ENCODE data around the gene CALML6.

CALML6 gene

DNA sequence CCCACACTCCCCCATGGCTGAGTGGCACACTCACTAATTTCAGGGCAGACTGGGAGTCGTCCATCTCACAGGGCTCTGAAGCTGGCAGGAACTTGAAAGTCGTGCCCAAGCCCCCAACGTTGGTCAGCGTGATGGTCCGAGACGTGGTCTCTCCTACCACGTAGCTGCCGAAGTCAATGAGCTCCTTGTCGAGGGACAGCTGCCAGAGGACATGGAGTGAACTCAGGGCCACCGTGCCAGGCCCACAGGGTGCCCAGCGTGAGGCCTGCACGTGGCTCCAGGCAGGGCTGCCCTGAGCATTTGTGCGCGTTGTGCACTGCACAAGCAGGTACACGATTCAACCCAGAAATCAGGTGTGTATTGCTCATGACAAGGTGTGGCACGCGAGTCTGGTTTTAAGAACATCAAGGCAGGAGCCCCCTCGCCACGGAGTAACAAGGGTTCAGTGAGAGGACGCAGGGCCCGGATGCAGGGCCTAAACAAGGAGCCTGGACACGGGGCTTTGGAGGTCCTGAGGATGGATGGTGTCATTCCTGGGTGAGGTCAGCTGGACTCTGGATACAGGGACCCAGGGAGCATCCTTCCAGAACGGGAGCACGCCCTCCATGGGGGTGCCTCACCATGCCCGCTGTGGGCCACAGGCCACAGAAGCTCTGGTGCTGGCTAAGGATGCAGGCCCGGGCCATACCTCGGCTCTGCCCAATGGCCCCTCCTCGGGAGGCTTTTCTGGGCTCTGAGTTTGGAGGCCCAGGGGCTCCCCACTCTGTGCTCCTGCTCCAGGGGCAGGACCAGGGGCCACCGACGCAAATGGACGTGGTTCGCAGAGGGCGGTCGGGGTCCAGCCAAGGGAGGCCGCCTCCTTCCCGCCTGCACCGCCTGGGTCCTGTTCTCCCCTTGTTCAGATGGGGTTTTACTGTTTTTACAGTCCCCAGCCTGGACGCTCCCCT, 41.8 kb downstream of the CALML6 start:
- Histone ChIP-seq H3K79me2 (ENCODE audit: low read length) (no peaks in the 10 kb centered on the region), H3K27me3 (replicated peaks; ENCODE audit: insufficient read depth, low read length) (peaks cover 95% of the 10 kb centered on the region), H3K9me3 (replicated peaks; ENCODE audit: insufficient read depth, low read length) (no peaks in the 10 kb centered on the region), H3K9me2 (replicated peaks; ENCODE audit: insufficient read depth, low read length) (no peaks in the 10 kb centered on the region), H3K36me3 (replicated peaks; ENCODE audit: insufficient read depth, low read length) (no peaks in the 10 kb centered on the region), H2AFZ (ENCODE audit: low read length) (no peak overlapping the region), H3K9ac (ENCODE audit: low read length) (no peak overlapping the region), H3F3A (ENCODE audit: insufficient read depth, low read length) (no peaks in the 10 kb centered on the region), H4K20me1 (ENCODE audit: insufficient read depth, low read length) (no peaks in the 10 kb centered on the region), H3K4me1 (ENCODE audit: low read length) (no peaks in the 10 kb centered on the region), H3K4me3 (ENCODE audit: low read length) (no peak overlapping the region), H3K27ac (ENCODE audit: low read length) (no peak overlapping the region), H3K4me2 (ENCODE audit: low read depth, low read length) (no peak overlapping the region)
- DNase-seq, result no peak
- no peak for TF ChIP-seq EZH2phosphoT487 (IDR thresholded peaks at IDR 0.05; ENCODE audit: low read length)
- no peak for TF ChIP-seq EZH2 (optimal IDR thresholded peaks at IDR 0.05; ENCODE audit: low read depth, low read length)
- TF ChIP-seq, protein P1, sequence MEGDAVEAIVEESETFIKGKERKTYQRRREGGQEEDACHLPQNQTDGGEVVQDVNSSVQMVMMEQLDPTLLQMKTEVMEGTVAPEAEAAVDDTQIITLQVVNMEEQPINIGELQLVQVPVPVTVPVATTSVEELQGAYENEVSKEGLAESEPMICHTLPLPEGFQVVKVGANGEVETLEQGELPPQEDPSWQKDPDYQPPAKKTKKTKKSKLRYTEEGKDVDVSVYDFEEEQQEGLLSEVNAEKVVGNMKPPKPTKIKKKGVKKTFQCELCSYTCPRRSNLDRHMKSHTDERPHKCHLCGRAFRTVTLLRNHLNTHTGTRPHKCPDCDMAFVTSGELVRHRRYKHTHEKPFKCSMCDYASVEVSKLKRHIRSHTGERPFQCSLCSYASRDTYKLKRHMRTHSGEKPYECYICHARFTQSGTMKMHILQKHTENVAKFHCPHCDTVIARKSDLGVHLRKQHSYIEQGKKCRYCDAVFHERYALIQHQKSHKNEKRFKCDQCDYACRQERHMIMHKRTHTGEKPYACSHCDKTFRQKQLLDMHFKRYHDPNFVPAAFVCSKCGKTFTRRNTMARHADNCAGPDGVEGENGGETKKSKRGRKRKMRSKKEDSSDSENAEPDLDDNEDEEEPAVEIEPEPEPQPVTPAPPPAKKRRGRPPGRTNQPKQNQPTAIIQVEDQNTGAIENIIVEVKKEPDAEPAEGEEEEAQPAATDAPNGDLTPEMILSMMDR (IDR thresholded peaks at IDR 0.05; ENCODE audit: low read length), result no peak

DNA sequence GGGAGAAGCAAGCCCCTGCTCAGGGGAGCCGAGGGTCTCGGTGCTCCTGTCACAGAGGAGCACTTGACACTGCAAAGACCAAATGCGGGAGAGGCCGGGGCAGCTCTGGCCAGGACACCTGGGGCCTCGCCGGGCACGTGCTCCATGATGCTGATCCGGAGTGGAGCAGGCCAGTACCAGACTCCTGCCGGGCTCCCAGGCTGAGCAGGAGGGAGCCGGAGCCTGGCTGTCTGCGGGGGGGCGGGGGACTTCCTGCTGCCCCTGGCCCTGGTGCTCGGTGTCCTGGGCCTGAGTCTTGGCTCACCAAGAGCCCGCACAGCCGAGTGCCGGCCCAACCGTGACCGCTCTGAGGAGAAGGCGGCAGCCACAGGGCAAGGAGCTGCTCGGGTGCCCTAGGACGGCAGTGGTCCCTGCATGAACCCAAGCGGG, 42.5 kb downstream of the CALML6 start:
- H3F3A ChIP-seq (ENCODE audit: insufficient read depth, low read length), result no peaks in the 10 kb centered on the region
- no peak overlapping the region for H3K27ac ChIP-seq (ENCODE audit: low read length)
- DNase-seq, result no peak
- H3K79me2 ChIP-seq (ENCODE audit: low read length), result no peaks in the 10 kb centered on the region
- no peak overlapping the region for H3K4me3 ChIP-seq (ENCODE audit: low read length)
- no peaks in the 10 kb centered on the region for H3K9me3 ChIP-seq (replicated peaks; ENCODE audit: insufficient read depth, low read length)
- H3K4me1 ChIP-seq (ENCODE audit: low read length), result no peaks in the 10 kb centered on the region
- H3K27me3 ChIP-seq (replicated peaks; ENCODE audit: insufficient read depth, low read length), result peaks cover 95% of the 10 kb centered on the region
- H3K9me2 ChIP-seq (replicated peaks; ENCODE audit: insufficient read depth, low read length), result no peaks in the 10 kb centered on the region
- H3K9ac ChIP-seq (ENCODE audit: low read length), result no peak overlapping the region
- H3K36me3 ChIP-seq (replicated peaks; ENCODE audit: insufficient read depth, low read length), result no peaks in the 10 kb centered on the region
- H3K4me2 ChIP-seq (ENCODE audit: low read depth, low read length), result no peak overlapping the region
- H2AFZ ChIP-seq (ENCODE audit: low read length), result no peak overlapping the region
- TF ChIP-seq, protein P1 (IDR thresholded peaks at IDR 0.05; ENCODE audit: low read length), result no peak
- TF ChIP-seq EZH2 (optimal IDR thresholded peaks at IDR 0.05; ENCODE audit: low read depth, low read length), result no peak
- no peak for TF ChIP-seq EZH2phosphoT487 (IDR thresholded peaks at IDR 0.05; ENCODE audit: low read length)
- H4K20me1 ChIP-seq (ENCODE audit: insufficient read depth, low read length), result no peaks in the 10 kb centered on the region

DNA sequence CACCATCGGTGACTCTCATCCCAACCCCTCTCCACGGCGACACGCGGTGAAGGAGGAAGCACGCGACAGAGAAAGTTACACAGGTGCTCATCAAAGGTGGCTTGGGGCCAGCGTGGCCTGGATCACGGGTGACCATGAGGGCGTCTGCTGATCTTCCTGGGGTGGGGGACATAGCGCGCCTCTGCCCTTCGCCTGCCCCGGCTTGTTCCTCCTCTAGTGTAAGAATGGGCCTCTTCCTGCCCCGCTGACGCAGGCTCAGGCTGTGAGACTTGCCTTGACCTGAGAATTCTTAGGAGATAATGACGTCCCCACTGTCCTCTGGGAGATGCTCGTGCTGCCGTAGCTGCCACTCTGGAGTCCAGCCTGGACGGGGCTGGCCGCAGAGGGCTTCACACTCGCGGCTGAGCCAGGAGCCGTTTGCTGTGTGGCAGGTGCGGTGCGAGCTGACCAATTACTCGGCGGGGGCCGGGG, 43.0 kb downstream of the CALML6 start:
- H3K27ac ChIP-seq (ENCODE audit: low read length), result no peak overlapping the region
- H3K4me1 ChIP-seq (ENCODE audit: low read length), result no peaks in the 10 kb centered on the region
- H3K9me3 ChIP-seq (replicated peaks; ENCODE audit: insufficient read depth, low read length), result no peaks in the 10 kb centered on the region
- H3K4me2 ChIP-seq (ENCODE audit: low read depth, low read length), result no peak overlapping the region
- peaks cover 95% of the 10 kb centered on the region for H3K27me3 ChIP-seq (replicated peaks; ENCODE audit: insufficient read depth, low read length)
- no peak overlapping the region for H2AFZ ChIP-seq (ENCODE audit: low read length)
- no peak for DNase-seq
- H3K79me2 ChIP-seq (ENCODE audit: low read length), result no peaks in the 10 kb centered on the region
- H3F3A ChIP-seq (ENCODE audit: insufficient read depth, low read length), result no peaks in the 10 kb centered on the region
- H4K20me1 ChIP-seq (ENCODE audit: insufficient read depth, low read length), result no peaks in the 10 kb centered on the region
- no peaks in the 10 kb centered on the region for H3K36me3 ChIP-seq (replicated peaks; ENCODE audit: insufficient read depth, low read length)
- H3K9ac ChIP-seq (ENCODE audit: low read length), result no peak overlapping the region
- no peaks in the 10 kb centered on the region for H3K9me2 ChIP-seq (replicated peaks; ENCODE audit: insufficient read depth, low read length)
- H3K4me3 ChIP-seq (ENCODE audit: low read length), result no peak overlapping the region
- TF ChIP-seq EZH2phosphoT487 (IDR thresholded peaks at IDR 0.05; ENCODE audit: low read length) (no peak), EZH2 (optimal IDR thresholded peaks at IDR 0.05; ENCODE audit: low read depth, low read length) (no peak)
- TF ChIP-seq, protein P1 (IDR thresholded peaks at IDR 0.05; ENCODE audit: low read length), result no peak

Data from MM.1S (cell line).